Measurements from ENCODE around the gene AURKAIP1. TPM values are rescaled to one million over a fixed set of nuclear protein-coding genes. Genes with fewer than 3 reads are reported as not detected.

The AURKAIP1 gene
- total RNA-seq, 4 donors from 2014 or later: 122 to 172 (median 134) TPM

DNA sequence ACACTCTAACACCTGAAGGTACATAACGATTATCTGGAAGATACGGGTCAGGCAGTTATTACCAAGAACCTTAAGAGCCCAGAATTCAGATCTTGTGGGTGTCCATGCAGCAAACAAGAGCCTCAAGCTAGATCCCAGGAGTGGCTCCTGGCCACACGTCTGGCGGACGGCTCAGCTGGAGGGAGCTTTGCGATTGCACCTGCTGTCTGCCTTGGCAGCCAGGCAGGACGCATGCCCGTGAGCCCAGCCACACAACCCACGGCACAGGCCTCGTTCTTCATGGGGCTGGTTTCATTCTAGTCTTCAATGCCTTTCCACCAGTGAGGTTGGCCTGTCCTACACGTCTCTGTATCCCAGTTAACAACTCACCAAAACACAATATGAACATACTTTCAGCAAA lies 18.4 kb upstream of the AURKAIP1 start:
- DNase-seq: no peak
- H3K4me3 ChIP-seq: no peak overlapping the region
- no peak for TF ChIP-seq POLR2A (IDR thresholded peaks at IDR 0.05)
- TF ChIP-seq CTCF (IDR thresholded peaks at IDR 0.05): no peak
- peaks cover 0 to 95% (median 0%) of the 10 kb centered on the region in 3 donors for H3K36me3 ChIP-seq
- H3K9me3 ChIP-seq: no peaks in the 10 kb centered on the region
- H3K4me1 ChIP-seq: peaks cover 0 to 13% (median 5%) of the 10 kb centered on the region in 4 donors
- no peaks in the 10 kb centered on the region for H3K27me3 ChIP-seq
- no peak overlapping the region for H3K27ac ChIP-seq

- Histone ChIP-seq H3K36me3 (peaks cover 0 to 97% (median 0%) of the 10 kb centered on the region in 3 donors), H3K4me1 (peaks cover 0 to 10% (median 3%) of the 10 kb centered on the region in 4 donors), H3K27me3 (no peaks in the 10 kb centered on the region), H3K4me3 (no peak overlapping the region), H3K9me3 (no peaks in the 10 kb centered on the region), H3K27ac (no peak overlapping the region)
- DNase-seq: no peak
- TF ChIP-seq CTCF (IDR thresholded peaks at IDR 0.05): no peak
- TF ChIP-seq POLR2A (IDR thresholded peaks at IDR 0.05): no peak
Observed at GRCh38 chr1:1393014-1393413, 18.0 kb upstream of the AURKAIP1 start.

DNA sequence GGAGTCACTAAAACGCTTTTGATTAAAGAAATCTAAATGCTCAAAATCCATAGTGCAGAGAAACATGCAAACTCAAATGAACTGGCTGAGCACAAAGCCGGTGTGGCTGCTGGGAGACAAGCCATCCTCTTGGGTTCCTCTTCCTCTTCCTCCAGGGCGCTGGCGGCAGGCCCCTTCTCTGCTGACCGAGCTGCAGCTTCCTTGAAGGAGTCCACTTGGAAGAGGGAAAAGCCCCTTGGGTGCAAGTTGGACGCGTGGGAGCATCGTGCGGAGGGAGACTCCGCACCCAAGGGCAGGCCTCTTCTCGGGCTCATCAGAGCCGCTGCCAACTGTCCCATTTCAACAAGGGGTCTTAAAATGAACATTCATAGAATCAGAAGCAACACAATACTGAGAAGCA lies 16.2 kb upstream of the AURKAIP1 start:
- H3K4me1 ChIP-seq: no peaks in the 10 kb centered on the region
- no peak for DNase-seq
- H3K4me3 ChIP-seq: no peak overlapping the region
- H3K36me3 ChIP-seq: peaks cover 0 to 100% (median 3%) of the 10 kb centered on the region in 3 donors
- H3K27me3 ChIP-seq: no peaks in the 10 kb centered on the region
- no peaks in the 10 kb centered on the region for H3K9me3 ChIP-seq
- no peak overlapping the region for H3K27ac ChIP-seq
- TF ChIP-seq CTCF (IDR thresholded peaks at IDR 0.05) (no peak), POLR2A (IDR thresholded peaks at IDR 0.05) (no peak)

DNA sequence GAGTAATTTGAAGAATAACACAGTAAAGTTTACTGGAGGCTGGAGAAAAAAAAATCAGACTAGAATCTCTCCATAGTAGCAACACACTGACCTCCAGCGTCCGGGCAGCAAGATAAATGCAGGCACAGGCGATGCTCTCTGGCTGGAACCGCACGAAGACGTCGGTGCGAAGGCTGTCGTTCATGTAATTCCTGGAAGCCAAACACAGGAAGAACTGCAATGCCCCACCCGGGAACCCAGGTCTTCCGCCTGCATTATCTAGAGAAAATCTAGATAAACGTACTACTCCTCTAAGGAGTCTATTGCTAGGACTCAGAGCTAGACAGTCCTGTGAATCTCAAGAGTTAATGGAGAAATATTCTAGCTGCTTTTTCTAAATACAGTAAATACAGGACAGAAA lies 15.7 kb upstream of the AURKAIP1 start:
- no peak for DNase-seq
- Histone ChIP-seq H3K4me1 (no peaks in the 10 kb centered on the region), H3K27me3 (no peaks in the 10 kb centered on the region), H3K9me3 (no peaks in the 10 kb centered on the region), H3K4me3 (no peak overlapping the region), H3K36me3 (peaks cover 0 to 100% (median 3%) of the 10 kb centered on the region in 3 donors), H3K27ac (no peak overlapping the region)
- no peak for TF ChIP-seq CTCF (IDR thresholded peaks at IDR 0.05)
- TF ChIP-seq POLR2A (IDR thresholded peaks at IDR 0.05): no peak

GRCh38 chr1:1388078-1388472 lies 13.1 kb upstream of the AURKAIP1 start:
- Histone ChIP-seq H3K9me3 (no peaks in the 10 kb centered on the region), H3K36me3 (peaks cover 0 to 78% (median 3%) of the 10 kb centered on the region in 3 donors), H3K27ac (no peak overlapping the region), H3K4me1 (no peaks in the 10 kb centered on the region), H3K27me3 (no peaks in the 10 kb centered on the region), H3K4me3 (no peak overlapping the region)
- no peak for TF ChIP-seq CTCF (IDR thresholded peaks at IDR 0.05)
- no peak for TF ChIP-seq POLR2A (IDR thresholded peaks at IDR 0.05)
- no peak for DNase-seq

All from Peyer's patch (tissue), 4 donors.